NCI-H1436 (cell line): ENCODE results near the gene ATP1A4.

Source experiments
- DNase-seq: peaks from one replicate; lab custom pipeline; 2025; lab: John Stamatoyannopoulos, UW

Gene ATP1A4

GRCh38 chr1:160232911-160233310 is 81.5 kb downstream of the ATP1A4 start:
- no peak for DNase-seq
